Neural progenitor cell (in vitro differentiated cells): ENCODE results near the gene SLC35C1. TPM values are rescaled to one million over a fixed set of nuclear protein-coding genes. Genes with fewer than 3 reads are reported as not detected.

Source experiments
- DNase-seq: peaks from one replicate; pipeline ENCODE4 v3.0.0-alpha.2; 2016; ENCODE audit warnings: low spot score
- H2AFZ ChIP-seq: fragments of 200-600 bp; sonication (generic); replicated peaks from 2 replicates; pipeline ENCODE4 v1.6.1; 2016; ENCODE audit warnings: antibody characterized with exemption
- H3F3A ChIP-seq: fragments of 200-600 bp; sonication (generic); 2 replicates; pipeline ENCODE4 v1.6.1; 2016; ENCODE audit warnings: antibody characterized with exemption, low read depth
- H3K27ac ChIP-seq: fragments of 200-600 bp; sonication (generic); 2 replicates; pipeline ENCODE4 v1.5.1; 2016; ENCODE audit warnings: mild to moderate bottlenecking
- H3K27me3 ChIP-seq: fragments of 200-600 bp; sonication (generic); 2 replicates; pipeline ENCODE4 v1.6.1; 2016; ENCODE audit warnings: mild to moderate bottlenecking, moderate library complexity
- H3K36me3 ChIP-seq: fragments of 200-600 bp; sonication (generic); 2 replicates; pipeline ENCODE4 v1.5.1; 2016
- H3K4me1 ChIP-seq: fragments of 200-600 bp; sonication (generic); 2 replicates; pipeline ENCODE4 v1.6.1; 2016; ENCODE audit warnings: mixed run types
- H3K4me2 ChIP-seq: fragments of 200-600 bp; sonication (generic); 2 replicates; pipeline ENCODE4 v1.6.1; 2016
- H3K4me3 ChIP-seq: fragments of 200-600 bp; sonication (generic); 2 replicates; pipeline ENCODE4 v1.5.1; 2016
- H3K79me2 ChIP-seq: fragments of 200-600 bp; sonication (generic); 2 replicates; pipeline ENCODE4 v1.6.1; 2016; ENCODE audit warnings: low read depth
- H3K9ac ChIP-seq: fragments of 200-600 bp; sonication (generic); 2 replicates; pipeline ENCODE4 v1.6.1; 2016
- H3K9me3 ChIP-seq: fragments of 200-600 bp; sonication (generic); 2 replicates; pipeline ENCODE4 v1.5.1; 2016; ENCODE audit warnings: low read depth
- H4K20me1 ChIP-seq: fragments of 200-600 bp; sonication (generic); 2 replicates; pipeline ENCODE4 v1.6.1; 2016; ENCODE audit warnings: low read depth
- H3K27ac Mint-ChIP-seq: 3 replicates; pipeline ENCODE4 v1.8.0; 2021; ENCODE audit warnings: mixed read lengths
- H3K27me3 Mint-ChIP-seq: 2 replicates; pipeline ENCODE4 v1.8.0; 2022; ENCODE audit warnings: low read depth, mild to moderate bottlenecking, inconsistent platforms, moderate library complexity, mixed read lengths; ENCODE audit not compliant: insufficient read depth
- H3K36me3 Mint-ChIP-seq: 3 replicates; pipeline ENCODE4 v1.8.0; 2021; ENCODE audit warnings: mixed read lengths
- H3K4me1 Mint-ChIP-seq: 3 replicates; pipeline ENCODE4 v1.8.0; 2021; ENCODE audit warnings: mixed read lengths
- H3K4me3 Mint-ChIP-seq: 3 replicates; pipeline ENCODE4 v1.8.0; 2021; ENCODE audit warnings: mild to moderate bottlenecking, moderate library complexity, mixed read lengths
- H3K9me3 Mint-ChIP-seq: 3 replicates; pipeline ENCODE4 v1.8.0; 2020; ENCODE audit warnings: mixed read lengths
- CTCF ChIP-seq: fragments of 200-600 bp; sonication (generic); IDR thresholded peaks from 2 replicates; pipeline ENCODE4 v1.5.1; 2017; ENCODE audit warnings: antibody characterized with exemption, mild to moderate bottlenecking
- EZH2 ChIP-seq: fragments of 200-600 bp; sonication (generic); IDR thresholded peaks from 2 replicates; pipeline ENCODE4 v1.6.1; 2017; ENCODE audit warnings: antibody characterized with exemption, mild to moderate bottlenecking, moderate library complexity
- EZH2phosphoT487 ChIP-seq: fragments of 200-600 bp; sonication (generic); IDR thresholded peaks from 2 replicates; pipeline ENCODE4 v1.6.1; 2017; ENCODE audit warnings: antibody characterized with exemption
- total RNA-seq: library from RNA; depleted of rRNA; stranded (reverse); fragments of >200 nt; gene quantifications from 2 replicates; pipeline ENCODE4 v1.2.3, GENCODE V29; 2015; ENCODE audit warnings: low replicate concordance

SLC35C1 gene
- total RNA-seq, 1 donor from 2014 or later: 1.3 TPM

GRCh38 chr11:45765836-45766235 lies 39.1 kb upstream of the SLC35C1 start:
- Mint-ChIP-seq H3K27ac (no peak overlapping the region), H3K4me3 (no peak overlapping the region), H3K36me3 (no peaks in the 10 kb centered on the region), H3K27me3 (peaks cover 4% of the 10 kb centered on the region), H3K4me1 (peaks cover 2% of the 10 kb centered on the region), H3K9me3 (no peaks in the 10 kb centered on the region)
- no peaks in the 10 kb centered on the region for H3F3A ChIP-seq
- no peaks in the 10 kb centered on the region for H3K27me3 ChIP-seq
- no peaks in the 10 kb centered on the region for H3K9me3 ChIP-seq
- no peaks in the 10 kb centered on the region for H3K4me1 ChIP-seq
- no peak overlapping the region for H2AFZ ChIP-seq
- TF ChIP-seq EZH2phosphoT487 (no peak), EZH2 (no peak), CTCF (no peak)
- H3K79me2 ChIP-seq: no peaks in the 10 kb centered on the region
- no peak overlapping the region for H3K27ac ChIP-seq
- H3K4me3 ChIP-seq: no peak overlapping the region
- H4K20me1 ChIP-seq: no peaks in the 10 kb centered on the region
- H3K4me2 ChIP-seq: no peak overlapping the region
- H3K9ac ChIP-seq: no peak overlapping the region
- no peak for DNase-seq
- H3K36me3 ChIP-seq: no peaks in the 10 kb centered on the region

- Histone ChIP-seq H3K27me3 (peaks cover 3% of the 10 kb centered on the region), H3K4me3 (no peak overlapping the region), H3F3A (no peaks in the 10 kb centered on the region), H3K4me1 (no peaks in the 10 kb centered on the region), H3K4me2 (no peak overlapping the region), H3K79me2 (no peaks in the 10 kb centered on the region), H4K20me1 (no peaks in the 10 kb centered on the region), H3K36me3 (no peaks in the 10 kb centered on the region), H2AFZ (no peak overlapping the region), H3K9me3 (no peaks in the 10 kb centered on the region), H3K27ac (no peak overlapping the region), H3K9ac (no peak overlapping the region)
- peaks cover 8% of the 10 kb centered on the region for H3K4me1 Mint-ChIP-seq
- no peak for DNase-seq
- TF ChIP-seq CTCF: no peak
- TF ChIP-seq EZH2: no peak
- TF ChIP-seq EZH2phosphoT487: no peak
- no peak overlapping the region for H3K27ac Mint-ChIP-seq
- H3K36me3 Mint-ChIP-seq: no peaks in the 10 kb centered on the region
- peaks cover 6% of the 10 kb centered on the region for H3K27me3 Mint-ChIP-seq
- H3K9me3 Mint-ChIP-seq: no peaks in the 10 kb centered on the region
- no peak overlapping the region for H3K4me3 Mint-ChIP-seq
Measured at GRCh38 chr11:45766469-45766868, 38.5 kb upstream of the SLC35C1 start.

- H3F3A ChIP-seq: no peaks in the 10 kb centered on the region
- no peaks in the 10 kb centered on the region for H4K20me1 ChIP-seq
- TF ChIP-seq EZH2 (no peak), CTCF (no peak), EZH2phosphoT487 (no peak)
- peaks cover 9% of the 10 kb centered on the region for H3K27me3 Mint-ChIP-seq
- H3K36me3 ChIP-seq: no peaks in the 10 kb centered on the region
- no peaks in the 10 kb centered on the region for H3K79me2 ChIP-seq
- no peak overlapping the region for H3K4me2 ChIP-seq
- no peaks in the 10 kb centered on the region for H3K4me1 ChIP-seq
- H2AFZ ChIP-seq: no peak overlapping the region
- H3K4me3 Mint-ChIP-seq: no peak overlapping the region
- H3K36me3 Mint-ChIP-seq: no peaks in the 10 kb centered on the region
- H3K27me3 ChIP-seq: peaks cover 15% of the 10 kb centered on the region
- H3K9ac ChIP-seq: no peak overlapping the region
- H3K4me3 ChIP-seq: no peak overlapping the region
- no peaks in the 10 kb centered on the region for H3K9me3 ChIP-seq
- no peak overlapping the region for H3K27ac ChIP-seq
- no peaks in the 10 kb centered on the region for H3K9me3 Mint-ChIP-seq
- no peak overlapping the region for H3K27ac Mint-ChIP-seq
- DNase-seq: no peak
- H3K4me1 Mint-ChIP-seq: peaks cover 12% of the 10 kb centered on the region
Measured at GRCh38 chr11:45768486-45768885, 36.5 kb upstream of the SLC35C1 start.

DNA sequence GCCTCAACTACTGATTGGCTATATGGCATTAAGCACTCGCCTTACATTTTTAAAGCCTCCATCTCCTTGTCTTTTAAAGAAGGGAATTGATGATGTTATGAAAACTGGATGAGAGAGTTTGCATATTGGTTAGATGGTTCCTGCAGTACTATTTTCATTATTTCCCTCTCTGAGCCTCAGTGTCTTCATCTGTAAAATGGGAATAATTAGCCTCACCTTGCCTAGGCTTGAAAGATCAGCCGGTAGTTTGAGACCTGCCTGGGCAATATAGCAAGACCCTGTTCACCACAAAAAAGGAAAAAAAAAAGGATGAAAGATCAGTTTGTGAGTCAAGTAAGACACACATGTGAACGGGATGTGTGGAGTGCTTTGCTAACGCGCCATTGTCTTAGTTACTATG lies 35.0 kb upstream of the SLC35C1 start:
- Mint-ChIP-seq H3K4me1 (peaks cover 12% of the 10 kb centered on the region), H3K36me3 (no peaks in the 10 kb centered on the region), H3K9me3 (no peaks in the 10 kb centered on the region), H3K4me3 (peak overlapping the region; percentile 44), H3K27ac (no peak overlapping the region), H3K27me3 (peaks cover 18% of the 10 kb centered on the region)
- no peak overlapping the region for H3K4me2 ChIP-seq
- no peaks in the 10 kb centered on the region for H3K36me3 ChIP-seq
- H4K20me1 ChIP-seq: no peaks in the 10 kb centered on the region
- no peaks in the 10 kb centered on the region for H3K79me2 ChIP-seq
- no peak overlapping the region for H2AFZ ChIP-seq
- peaks cover 19% of the 10 kb centered on the region for H3K27me3 ChIP-seq
- DNase-seq: no peak
- H3K9me3 ChIP-seq: no peaks in the 10 kb centered on the region
- H3K9ac ChIP-seq: no peak overlapping the region
- no peaks in the 10 kb centered on the region for H3K4me1 ChIP-seq
- H3K4me3 ChIP-seq: no peak overlapping the region
- no peak for TF ChIP-seq CTCF
- H3K27ac ChIP-seq: no peak overlapping the region
- no peaks in the 10 kb centered on the region for H3F3A ChIP-seq
